Lung microvascular endothelial cell (primary cell): Measurements from ENCODE around the gene RASGRP1. TPM values are rescaled to one million over a fixed set of nuclear protein-coding genes. Genes with fewer than 3 reads are reported as not detected.

Experiments
- DNase-seq, 2 donors: peaks; one replicate each; pipeline versions ENCODE4 v3.0.0 to v3.0.0-alpha.2; 2010; ENCODE audit warnings: low read depth in 2 of 2
- total RNA-seq: library from RNA; depleted of rRNA; stranded (reverse); fragments of >200 nt; gene quantifications from 2 replicates; pipeline ENCODE4 v1.2.1, GENCODE V29; 2014

RASGRP1 gene
- total RNA-seq, 1 donor from 2014 or later: under 0.01 TPM

DNA sequence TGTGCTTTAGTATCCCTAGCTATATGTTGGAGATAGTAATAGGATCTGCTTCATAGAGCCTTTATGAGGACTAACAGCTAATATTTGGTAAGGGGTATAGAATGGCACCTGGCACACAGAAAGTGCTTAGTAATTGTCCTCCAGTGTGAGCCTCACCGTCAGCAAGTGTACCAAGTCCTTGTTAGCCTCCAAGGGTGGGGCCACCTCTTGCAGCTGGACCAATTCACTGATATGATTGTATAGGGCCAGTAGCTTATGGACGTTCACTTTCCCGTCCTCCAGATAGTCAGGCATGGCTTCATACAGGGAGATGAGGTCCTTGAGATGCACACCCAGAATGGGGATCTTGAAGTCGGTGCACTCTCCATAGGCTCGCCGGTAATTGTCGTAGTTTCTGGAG is 57.0 kb downstream of the RASGRP1 start:
- DNase-seq: no peak

DNA sequence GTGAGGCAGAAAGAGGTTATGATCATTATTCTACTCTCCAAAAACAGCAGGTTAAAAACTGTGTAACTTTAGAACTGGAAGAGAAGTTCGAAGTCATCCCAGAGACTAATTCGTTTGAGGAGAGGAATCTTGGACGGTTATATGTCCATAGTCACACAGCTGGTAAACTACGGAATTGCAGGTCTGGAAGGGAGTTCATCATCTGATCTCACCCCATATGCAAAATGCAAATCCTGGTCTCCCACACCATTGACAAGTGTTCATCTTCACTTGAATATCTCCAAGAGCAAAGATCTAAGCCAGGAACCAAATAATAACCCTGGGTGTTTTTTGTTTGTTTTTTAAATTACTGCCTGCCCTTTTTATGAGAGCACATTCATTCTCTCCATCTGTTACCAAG is 57.6 kb downstream of the RASGRP1 start:
- DNase-seq: no peak

- no peak for DNase-seq
Observed at GRCh38 chr15:38504680-38505467, 59.7 kb downstream of the RASGRP1 start.

DNA sequence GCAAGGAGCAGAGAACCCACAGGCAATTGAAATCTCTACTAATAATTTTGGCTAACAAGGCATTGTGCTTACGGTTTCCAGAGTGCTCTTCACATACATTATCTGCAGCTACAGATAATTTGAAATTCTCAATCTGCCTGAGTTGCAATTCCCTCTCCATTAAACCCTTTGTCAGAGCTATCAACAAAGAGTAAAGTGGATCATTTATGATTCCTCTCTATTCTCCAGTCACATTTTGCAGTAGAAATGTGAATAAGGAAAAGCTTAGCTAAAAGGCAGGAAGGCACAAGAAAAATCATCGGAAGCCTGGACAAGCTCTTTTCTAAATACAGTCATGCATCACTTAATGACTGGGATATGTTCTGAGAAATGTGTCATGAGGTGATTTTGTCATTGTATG is 61.1 kb downstream of the RASGRP1 start:
- no peak for DNase-seq

GRCh38 chr15:38499651-38500050 is 65.0 kb downstream of the RASGRP1 start:
- no peak for DNase-seq

GRCh38 chr15:38496151-38496550 is 68.5 kb downstream of the RASGRP1 start:
- no peak for DNase-seq

GRCh38 chr15:38490242-38490922 is 74.2 kb downstream of the RASGRP1 start:
- peak in 1 of 2 donors; percentile 51 for DNase-seq

- no peak for DNase-seq
Observed at GRCh38 chr15:38487378-38487777, 77.2 kb downstream of the RASGRP1 start.

DNA sequence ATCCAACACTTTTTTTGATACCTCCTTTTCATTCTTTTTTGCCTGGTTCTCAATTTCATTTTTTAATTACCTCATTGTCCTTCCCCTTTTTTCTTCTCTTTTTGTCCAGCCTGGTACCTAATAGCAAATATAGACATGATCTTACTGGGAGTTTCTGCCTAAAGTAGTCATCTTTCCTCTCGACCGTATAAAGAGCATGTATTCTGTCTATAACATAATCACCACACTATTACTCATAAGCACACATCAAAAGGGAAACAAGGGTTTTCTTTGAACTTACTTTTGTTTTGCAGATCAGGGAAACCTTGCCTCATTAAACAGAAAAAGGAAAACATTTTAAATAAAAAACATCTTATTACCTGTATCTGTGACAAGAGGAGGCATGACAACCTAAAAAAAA is 77.7 kb downstream of the RASGRP1 start:
- peak in 1 of 2 donors; percentile 49 for DNase-seq

DNA sequence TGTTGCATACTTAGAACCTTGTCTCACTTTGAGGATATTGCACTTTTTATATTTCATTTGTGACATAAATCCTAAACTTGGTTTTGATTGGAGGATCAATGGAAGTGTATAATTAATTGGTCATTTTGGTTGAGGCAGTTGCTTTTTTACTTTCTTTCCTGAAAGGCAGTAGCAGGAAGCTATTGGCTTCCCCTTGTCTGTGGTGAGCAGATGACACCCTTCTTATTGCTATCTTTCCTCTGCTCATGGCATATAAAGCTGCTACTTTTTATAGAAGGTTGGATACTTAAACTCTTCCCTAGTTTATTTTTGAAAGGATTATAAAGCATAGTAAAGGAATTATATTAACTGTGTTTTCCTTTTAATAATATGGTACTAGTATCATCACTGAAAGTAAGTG is 82.0 kb downstream of the RASGRP1 start:
- DNase-seq: no peak

DNA sequence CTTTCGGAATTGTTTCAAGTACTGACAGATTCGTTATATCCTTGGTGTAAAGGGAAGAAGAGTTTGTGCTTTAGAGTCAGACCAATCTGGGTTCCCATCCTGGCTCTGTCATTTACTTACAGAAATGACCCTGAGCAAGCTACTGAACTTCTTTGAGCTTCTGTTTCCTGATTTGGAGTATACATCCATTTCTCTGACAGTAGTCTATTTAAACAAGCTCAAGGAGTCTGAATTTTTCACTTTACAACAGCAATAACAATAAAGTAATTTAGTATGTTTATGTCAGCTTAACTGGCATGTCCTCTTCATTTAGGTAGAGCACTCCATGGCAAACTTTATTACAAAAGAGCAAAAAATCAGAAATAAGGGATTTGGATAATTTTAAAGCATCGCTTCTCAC is 82.9 kb downstream of the RASGRP1 start:
- no peak for DNase-seq

- DNase-seq: no peak
Observed at GRCh38 chr15:38481113-38481512, 83.5 kb downstream of the RASGRP1 start.

- DNase-seq: peak in 1 of 2 donors; percentile 5
Observed at GRCh38 chr15:38479756-38480155, 84.9 kb downstream of the RASGRP1 start.

DNA sequence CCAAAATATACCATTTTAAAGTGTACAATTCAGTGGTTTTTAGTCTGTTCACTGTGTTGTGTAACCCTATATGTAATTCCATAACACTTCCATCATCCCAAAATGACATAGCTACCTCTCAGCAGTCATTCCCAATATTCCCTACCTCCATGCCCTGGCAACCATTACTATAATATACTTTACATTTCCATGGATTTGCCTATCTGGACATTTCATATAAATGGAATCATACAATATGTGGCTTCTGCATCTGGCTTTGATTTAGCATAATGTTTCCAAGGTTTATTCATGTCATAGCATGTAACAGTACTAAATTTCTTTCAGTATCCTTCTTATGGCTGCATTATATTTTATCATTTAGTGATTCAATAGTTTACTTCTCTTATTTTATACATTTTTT is 85.3 kb downstream of the RASGRP1 start:
- DNase-seq: no peak

DNA sequence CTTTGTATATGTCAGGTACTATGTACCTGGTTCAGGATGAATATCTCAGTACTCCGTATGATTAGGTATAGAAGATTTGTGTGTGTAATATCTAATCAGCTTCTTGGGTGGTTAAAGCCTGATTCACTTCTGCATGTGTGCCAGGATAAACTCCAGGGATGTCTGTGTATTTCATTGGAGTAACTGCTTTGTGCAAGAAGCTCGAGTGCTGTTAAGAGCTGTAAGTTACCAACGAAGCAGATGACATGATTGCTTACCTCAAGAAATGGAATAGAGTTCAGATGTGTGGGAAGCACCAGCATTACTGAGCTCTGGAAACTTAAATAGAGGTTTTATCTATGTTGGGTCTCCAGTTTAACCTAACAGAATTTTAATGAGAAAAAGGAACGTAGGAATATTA is 87.0 kb downstream of the RASGRP1 start:
- no peak for DNase-seq

- no peak for DNase-seq
Observed at GRCh38 chr15:38476120-38476519, 88.5 kb downstream of the RASGRP1 start.

DNA sequence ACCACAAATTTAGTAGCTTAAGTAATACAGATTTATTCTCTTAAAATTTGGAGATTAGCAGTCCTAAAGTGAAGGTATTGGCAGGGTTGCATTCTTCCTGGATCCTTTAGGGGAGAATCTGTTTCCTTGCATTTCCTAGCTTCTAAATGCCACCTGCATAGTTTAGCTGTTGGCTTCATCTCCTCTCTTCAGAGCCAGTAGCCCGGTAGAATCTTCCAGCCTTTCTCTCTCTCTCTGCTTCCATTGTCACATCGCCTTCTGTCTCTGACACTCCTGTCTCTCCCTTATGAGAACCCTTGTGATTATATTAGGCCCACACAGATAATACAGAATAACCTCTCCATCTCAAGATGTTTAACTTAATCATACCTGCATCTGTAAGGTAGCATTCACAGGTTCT is 89.3 kb downstream of the RASGRP1 start:
- no peak for DNase-seq

DNA sequence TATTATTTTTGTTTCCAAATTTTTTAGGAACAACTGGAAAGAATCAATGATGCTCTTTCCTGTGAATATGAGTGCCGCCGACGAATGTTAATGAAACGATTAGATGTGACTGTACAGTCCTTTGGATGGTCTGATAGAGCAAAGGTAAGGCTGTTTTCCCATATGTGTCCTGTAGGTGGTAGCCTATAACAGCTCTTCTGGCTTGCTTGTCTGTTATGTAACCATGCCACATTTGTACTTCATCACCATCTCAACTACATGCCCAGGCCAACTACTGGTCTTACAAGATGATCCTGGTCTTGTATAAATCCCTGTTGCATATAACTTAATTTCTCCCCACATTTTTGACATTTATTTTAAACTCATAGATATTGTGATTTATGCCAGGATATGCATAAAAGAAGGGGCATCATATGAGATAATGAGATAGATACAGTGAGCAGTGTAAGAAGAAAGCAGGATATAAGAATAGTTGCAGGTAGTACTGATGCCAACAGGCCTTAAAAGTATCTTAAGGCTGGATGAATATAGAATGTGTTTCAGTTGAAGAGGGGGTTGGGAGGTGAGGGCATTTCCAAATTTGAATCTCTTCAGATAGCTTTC is 90.4 kb downstream of the RASGRP1 start:
- DNase-seq: peak; percentile 77 to 80

- no peak for DNase-seq
Observed at GRCh38 chr15:38471974-38472373, 92.6 kb downstream of the RASGRP1 start.

GRCh38 chr15:38470816-38471215 is 93.8 kb downstream of the RASGRP1 start:
- no peak for DNase-seq

DNA sequence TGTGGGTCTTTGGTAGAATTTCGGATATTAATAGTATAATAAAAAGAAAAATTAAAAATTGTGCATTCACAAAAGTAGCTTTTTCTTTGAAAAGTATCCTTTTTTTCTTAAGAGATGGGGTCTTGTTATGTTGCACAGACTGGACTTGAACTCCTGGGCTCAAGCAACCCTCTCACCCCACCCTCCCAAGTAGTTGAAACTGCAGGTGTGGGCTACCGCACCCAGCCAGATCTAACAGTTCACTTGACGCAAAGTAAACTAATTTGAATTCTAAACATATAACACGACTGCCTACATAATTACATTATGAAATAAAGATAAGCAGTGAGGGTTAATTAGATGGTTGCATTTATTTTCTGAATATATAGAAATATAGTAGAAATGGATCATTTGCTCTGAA is 99.9 kb downstream of the RASGRP1 start:
- DNase-seq: no peak

DNA sequence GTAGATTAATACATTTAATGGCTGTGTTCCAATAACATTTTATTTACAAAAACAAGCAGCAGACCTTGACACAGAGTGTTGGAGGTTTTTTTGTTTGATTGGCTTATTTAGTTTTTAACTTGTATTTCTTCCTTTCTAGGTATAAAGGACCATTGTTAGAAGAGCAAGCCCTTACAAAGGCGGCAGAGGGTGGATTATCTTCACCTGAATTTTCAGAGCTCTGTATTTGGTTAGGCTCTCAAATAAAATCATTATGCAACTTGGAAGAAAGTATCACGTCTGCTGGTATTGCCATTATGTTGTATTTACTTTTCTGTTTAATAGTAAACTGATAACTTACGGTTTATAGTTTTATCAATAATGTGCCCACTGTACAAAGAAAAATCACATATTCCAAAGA is 100.7 kb downstream of the RASGRP1 start:
- DNase-seq: no peak
